Femur (tissue), 1 donor: ENCODE results near the gene JAM3.
"Not testable (repeated sequence)": the region's sequence is repeated elsewhere in the genome, so short reads cannot be mapped to it uniquely, and the experiment has no call there.

ENCODE experiments used
- DNase-seq: peaks from one replicate; pipeline ENCODE4 v3.0.0-alpha.2; 2017

The JAM3 gene

GRCh38 chr11:134150195-134150903 lies 81.5 kb downstream of the JAM3 start:
- no peak for DNase-seq

DNA sequence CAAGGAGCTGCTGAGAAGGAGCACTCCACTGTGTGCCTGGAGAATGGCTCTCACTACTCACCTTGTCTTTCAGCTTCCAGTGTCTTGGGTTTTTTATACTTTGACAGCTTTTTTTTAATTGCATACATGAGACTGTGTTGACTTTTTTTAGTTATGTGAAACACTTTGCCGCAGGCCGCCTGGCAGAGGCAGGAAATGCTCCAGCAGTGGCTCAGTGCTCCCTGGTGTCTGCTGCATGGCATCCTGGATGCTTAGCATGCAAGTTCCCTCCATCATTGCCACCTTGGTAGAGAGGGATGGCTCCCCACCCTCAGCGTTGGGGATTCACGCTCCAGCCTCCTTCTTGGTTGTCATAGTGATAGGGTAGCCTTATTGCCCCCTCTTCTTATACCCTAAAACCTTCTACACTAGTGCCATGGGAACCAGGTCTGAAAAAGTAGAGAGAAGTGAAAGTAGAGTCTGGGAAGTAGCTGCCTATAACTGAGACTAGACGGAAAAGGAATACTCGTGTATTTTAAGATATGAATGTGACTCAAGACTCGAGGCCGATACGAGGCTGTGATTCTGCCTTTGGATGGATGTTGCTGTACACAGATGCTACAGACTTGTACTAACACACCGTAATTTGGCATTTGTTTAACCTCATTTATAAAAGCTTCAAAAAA lies 82.3 kb downstream of the JAM3 start:
- DNase-seq, result no peak

- no peak for DNase-seq
Observed at GRCh38 chr11:134152696-134153095, 83.8 kb downstream of the JAM3 start.

GRCh38 chr11:134153147-134153905 lies 84.5 kb downstream of the JAM3 start:
- DNase-seq, result no peak

DNA sequence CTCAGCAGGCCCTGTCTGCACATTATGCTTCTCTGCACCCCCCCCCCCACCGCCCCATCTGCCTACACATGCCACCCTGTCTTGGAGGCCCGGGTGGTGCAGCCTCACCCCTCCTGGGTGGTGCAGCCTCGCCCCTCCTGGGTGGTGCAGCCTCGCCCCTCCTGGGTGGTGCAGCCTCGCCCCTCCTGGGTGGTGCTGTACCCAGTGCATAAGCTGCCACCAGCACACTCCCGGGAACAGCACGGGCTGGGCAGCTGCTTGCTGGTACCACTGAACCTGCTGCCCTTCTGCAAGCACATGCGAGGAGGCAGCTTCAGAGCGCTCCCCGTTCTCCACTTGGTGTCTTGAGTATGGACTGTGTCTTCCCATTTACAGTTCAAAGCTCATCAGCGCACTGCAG lies 85.6 kb downstream of the JAM3 start:
- no peak for DNase-seq

GRCh38 chr11:134155456-134155855 lies 86.6 kb downstream of the JAM3 start:
- DNase-seq, result no peak

GRCh38 chr11:134155946-134156865 lies 87.3 kb downstream of the JAM3 start:
- no peak for DNase-seq

DNA sequence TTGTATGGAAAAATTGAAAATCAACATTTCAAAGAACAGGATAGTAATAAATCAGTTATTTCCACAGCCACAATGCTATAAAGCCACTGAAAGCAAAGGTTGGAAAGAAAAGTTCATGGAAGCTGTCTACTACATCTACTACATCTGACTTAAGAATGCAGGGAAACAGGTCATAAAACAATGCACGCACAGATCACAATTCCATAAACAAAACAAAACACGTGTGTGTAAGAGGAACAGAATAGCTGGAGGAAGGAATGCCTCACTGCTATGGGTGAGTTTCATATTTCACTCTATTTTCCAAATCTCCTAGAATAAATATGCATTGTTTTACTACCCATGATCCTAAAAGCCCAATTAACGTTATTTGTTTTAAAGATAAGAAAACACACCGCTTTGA lies 88.6 kb downstream of the JAM3 start:
- no peak for DNase-seq

- no peak for DNase-seq
Observed at GRCh38 chr11:134158023-134158422, 89.2 kb downstream of the JAM3 start.

GRCh38 chr11:134159652-134160051 lies 90.8 kb downstream of the JAM3 start:
- no peak for DNase-seq

DNA sequence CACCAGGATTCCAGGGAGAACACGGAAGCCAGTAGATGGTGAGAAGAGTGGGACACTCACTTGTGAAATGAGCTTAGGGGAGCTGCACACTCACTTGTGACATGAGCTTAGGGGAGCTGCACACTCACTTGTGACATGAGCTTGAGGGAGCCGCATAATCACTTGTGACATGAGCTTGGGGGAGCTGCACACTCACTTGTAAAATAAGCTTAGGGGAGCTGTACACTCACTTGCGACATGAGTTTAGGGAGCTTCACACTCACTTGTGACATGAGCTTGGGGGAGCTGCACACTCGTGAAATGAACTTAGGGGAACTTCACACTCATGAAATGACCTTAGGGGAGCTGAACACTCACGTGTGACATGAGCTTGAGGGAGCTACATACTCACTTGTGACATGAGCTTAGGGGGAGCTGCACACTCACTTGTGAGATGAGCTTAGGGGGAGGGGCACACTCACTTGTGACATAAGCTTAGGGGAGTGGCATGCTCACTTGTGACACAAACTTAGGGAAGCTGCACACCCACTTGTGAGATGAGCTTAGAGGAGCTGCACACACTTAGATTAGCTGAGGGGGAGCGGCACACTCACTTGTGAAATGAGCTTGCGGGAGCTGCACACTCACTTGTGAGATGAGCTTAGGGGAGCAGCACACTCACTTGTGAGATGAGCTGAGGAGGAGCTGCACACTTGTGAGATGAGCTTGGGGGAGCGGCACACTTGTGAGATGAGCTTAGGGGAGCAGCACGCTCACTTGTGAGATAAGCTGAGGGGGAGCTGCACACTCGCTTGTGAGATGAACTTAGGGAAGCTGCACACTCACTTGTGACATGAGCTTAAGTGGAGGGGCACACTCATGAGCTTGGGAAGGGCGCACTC lies 95.9 kb downstream of the JAM3 start:
- no peak for DNase-seq

DNA sequence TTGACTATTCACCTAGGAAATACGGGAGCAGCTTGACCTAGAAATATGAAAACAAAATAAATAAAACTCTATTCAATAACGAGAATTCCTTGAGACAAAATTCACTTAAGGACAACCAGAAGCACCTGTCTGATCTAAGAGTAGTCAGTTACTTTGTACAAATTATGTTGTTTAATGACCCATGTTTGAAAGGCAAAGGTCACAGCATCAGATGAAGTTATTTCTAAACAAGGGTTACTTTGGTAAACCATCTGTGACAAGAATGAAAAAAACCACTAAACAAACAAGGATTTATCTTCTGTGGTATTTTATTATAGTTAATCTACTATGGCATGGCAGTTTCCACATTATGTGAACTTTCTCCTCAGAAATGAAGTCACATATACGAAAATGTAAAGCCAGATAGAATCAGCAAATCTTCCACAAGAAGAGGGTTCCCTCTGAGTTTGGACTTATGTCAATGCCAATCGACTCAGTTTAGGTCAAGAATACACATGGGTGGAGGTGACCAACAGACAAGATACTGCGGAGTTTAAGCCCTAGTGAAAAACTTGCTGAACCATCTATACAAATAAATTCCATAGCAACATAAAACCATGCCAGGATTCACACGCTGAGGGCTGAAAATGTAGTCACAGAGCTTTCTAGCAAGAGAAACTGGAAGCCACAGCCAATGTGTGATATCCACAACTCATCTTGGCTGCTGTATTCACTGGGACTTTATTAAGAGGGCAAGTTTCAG lies 101.5 kb downstream of the JAM3 start:
- DNase-seq, result no peak

DNA sequence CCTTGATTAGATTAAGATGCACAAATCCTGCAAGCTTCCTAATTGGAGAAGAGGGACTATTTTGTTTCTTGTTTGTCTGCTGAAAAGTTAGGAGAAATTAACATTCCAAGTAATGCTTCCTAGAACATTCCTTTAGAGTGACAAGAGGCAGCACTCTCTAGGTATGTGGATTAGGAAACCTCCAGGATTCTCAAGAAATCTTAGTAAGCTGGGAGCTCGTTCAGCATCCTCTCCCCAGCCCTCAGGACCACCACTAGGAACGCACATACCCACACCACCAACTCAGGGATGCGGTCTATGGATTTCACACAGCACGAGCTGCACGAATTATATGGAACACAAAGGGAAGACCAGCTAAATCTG lies 102.0 kb downstream of the JAM3 start:
- no peak for DNase-seq

- no peak for DNase-seq
Observed at GRCh38 chr11:134171951-134172350, 103.1 kb downstream of the JAM3 start.

GRCh38 chr11:134173296-134173695 lies 104.4 kb downstream of the JAM3 start:
- DNase-seq, result no peak

DNA sequence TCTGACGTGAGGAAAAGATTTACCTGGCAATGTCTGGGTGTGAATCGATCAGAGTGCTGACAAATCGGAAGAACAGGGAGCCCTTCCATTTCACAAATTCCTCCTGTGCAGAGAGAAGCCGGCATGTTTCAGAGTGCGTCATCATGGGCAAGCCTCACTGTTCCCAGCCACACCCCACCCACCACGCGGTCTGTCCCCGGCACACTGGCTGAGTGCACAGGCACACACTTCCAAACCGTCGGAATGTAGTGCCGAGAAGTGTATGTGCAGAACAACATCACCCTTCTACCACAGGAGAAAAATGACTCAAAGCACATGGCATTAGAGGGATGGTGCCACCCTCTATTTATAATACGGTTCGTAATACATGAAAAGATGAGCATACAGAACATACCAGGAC lies 107.4 kb downstream of the JAM3 start:
- no peak for DNase-seq

DNA sequence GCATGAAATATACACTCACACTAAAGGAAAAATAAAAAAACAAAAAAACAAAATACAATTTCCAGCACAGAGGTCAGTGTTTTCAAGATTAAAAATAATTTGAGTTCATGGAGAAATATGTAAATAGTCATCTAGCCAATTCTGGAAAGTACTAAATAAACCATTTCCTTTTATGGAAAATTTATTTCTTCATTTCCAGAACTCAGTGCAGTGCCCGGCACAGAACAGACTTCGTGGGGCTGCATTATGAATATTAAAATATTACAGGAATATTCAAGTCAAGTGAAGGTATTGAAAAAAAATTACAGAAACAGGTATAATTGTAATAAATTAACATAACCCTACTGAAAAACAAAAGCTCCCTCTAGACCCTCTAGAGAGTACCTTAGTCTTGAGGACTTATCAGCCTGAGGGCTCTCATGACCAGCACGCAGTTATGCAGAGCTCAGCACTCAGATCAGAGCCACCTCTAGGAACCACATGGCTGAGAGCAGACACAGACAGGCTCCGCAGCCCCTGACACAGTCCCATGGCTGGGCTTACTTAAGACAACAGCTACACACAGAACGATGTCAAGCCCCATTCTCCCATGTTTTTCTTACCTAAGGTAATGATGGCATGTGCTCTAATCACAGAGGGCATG lies 109.3 kb downstream of the JAM3 start:
- DNase-seq, result no peak

- no peak for DNase-seq
Observed at GRCh38 chr11:134181707-134182106, 112.8 kb downstream of the JAM3 start.

- not testable (repeated sequence) for DNase-seq
Observed at GRCh38 chr11:134188092-134188491, 119.2 kb downstream of the JAM3 start.

- DNase-seq, result no peak
Observed at GRCh38 chr11:134196756-134197155, 127.9 kb downstream of the JAM3 start.

- DNase-seq, result no peak
Observed at GRCh38 chr11:134199531-134199930, 130.7 kb downstream of the JAM3 start.
